ENCODE data around the gene CLIC2.
"Not testable (repeated sequence)": the region's sequence is repeated elsewhere in the genome, so short reads cannot be mapped to it uniquely, and the experiment has no call there.

The CLIC2 gene

DNA sequence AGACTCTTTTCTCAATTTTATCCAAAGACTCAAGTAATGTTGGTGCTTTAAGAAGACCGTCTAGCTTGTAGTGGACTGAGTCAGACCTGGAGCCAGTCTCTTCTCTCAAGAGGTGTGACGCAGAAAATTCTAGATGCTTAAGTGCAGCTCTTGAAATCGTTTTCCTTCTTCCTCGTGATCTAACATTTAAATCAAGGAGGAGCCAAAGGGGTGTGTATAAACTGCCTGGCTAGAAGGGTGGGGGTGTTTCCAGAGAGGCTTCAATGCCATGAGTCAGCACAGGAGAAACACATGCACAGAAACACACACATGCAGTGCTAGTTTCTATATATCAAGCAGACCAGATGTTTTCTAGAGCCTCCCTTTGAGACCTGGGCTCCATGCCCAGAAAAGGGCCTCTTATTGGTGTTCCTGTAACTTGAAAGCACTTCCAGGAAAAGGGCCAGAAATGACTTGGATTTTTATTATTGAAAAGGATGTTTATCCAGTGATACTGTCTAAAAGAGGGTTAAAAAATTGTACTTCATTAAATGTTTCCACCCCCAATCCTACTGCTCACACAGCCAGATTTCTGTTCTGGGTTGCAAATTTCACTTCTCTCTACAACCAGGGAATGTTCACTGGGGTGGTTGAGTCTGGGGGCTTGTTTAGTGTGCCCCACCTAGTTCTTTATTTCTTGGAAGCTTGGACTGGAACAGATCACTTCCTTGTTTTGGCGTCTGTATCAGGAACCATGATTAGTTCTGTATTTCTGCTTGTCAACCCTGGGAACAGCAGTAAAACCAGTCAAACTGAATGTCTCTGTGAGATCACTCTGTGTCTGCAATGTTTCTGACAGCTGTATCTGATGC is at the start of gene CLIC2:
TSS of gene CLIC2 (minus strand) at position 129 of the 851 bp plus-strand sequence. CDS start 187 bp downstream, outside the sequence.
- DNase-seq: no peak

DNA sequence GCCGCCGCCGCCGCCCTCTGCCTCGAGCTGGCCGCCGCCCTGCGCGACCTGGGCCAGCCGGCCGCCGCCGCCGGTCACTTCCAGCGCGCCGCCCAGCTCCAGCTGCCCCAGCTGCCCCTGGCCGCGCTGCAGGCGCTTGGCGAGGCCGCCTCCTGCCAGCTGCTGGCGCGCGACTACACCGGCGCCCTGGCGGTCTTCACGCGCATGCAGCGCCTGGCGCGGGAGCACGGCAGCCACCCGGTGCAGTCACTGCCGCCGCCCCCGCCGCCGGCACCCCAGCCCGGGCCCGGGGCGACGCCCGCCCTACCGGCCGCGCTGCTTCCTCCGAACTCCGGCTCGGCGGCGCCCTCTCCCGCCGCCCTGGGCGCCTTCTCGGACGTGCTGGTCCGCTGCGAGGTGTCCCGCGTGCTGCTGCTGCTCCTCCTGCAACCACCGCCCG is 48.1 kb upstream of the CLIC2 start:
- DNase-seq: not testable (repeated sequence)

DNA sequence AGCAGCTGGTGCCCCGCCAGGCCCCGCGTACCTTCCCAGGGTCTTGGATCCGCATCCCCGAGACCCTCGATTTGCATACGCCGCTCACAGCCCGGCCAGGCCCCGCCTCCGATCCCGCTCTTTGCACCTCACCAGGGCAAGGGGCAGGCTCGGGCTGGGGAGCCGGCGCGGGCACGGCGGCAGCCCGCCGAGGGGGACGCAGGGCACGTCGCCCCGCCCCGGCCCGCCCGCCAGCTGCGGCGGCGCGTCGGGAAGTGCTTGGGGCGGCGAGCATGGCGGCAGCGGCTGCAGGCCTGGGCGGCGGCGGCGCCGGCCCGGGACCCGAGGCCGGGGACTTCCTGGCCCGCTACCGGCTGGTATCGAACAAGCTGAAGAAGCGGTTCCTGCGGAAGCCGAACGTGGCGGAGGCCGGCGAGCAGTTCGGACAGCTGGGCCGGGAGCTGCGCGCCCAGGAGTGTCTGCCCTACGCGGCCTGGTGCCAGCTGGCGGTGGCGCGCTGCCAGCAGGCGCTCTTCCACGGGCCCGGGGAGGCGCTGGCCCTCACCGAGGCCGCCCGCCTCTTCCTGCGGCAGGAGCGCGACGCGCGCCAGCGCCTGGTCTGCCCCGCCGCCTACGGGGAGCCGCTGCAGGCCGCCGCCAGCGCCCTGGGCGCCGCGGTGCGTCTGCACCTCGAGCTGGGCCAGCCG is 47.6 kb upstream of the CLIC2 start, which contains the start of gene F8A2:
TSS of gene F8A2 (plus strand) at position 253 of the 686 bp plus-strand sequence. CDS start at position 273, 20 bp downstream.
- DNase-seq: not testable (repeated sequence)

DNA sequence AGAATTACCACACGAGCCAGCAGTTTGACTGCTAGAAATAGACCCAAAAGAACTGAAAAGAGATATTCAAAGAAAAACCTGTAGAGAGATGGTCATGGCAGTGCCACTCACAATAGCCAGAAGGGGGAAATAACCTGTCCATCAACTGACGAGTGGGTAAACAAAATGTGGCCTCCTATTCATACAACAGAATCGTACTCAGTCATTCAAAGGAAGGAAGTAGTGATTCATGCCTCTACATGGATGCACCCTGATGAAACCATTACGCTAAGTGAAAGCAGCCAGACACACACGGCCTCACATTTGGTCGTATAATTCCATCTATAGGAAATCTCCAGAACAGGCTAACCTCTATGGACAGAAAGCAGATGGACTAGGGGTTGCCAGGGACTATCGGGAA is 45.4 kb upstream of the CLIC2 start:
- DNase-seq: not testable (repeated sequence)

DNA sequence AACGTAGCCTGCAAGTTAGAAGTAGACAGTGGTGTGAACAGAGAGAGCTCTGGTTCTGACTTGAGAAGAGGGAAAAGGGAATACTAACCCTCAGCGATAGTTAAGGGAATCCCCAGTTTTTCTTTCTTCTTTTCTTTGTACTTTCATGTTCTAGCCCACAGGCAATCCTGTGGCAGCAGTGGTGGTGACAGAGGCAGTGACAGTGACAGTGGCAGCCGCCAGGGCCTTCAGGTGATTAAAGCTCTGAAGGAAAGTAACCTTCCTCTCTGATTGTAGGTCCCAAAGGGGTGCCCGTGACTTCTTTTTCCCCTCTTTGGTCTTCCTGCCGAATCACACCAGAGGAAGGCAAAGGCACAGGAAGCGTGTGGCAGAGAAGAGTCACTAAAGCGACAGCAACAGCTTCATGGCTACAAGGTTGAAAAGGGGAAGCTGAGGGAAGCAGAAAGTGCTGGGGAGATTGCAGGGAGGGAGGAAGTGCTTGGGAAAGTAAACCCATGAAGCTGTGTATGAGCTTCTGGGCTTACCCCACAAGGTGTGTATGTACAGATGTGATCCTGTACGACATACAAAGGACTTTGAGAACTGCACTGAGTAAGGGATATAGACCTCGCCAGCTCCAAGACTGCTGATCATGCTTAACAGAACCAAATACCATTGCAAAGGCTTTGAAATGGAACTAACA is 39.5 kb upstream of the CLIC2 start:
- not testable (repeated sequence) for DNase-seq

DNA sequence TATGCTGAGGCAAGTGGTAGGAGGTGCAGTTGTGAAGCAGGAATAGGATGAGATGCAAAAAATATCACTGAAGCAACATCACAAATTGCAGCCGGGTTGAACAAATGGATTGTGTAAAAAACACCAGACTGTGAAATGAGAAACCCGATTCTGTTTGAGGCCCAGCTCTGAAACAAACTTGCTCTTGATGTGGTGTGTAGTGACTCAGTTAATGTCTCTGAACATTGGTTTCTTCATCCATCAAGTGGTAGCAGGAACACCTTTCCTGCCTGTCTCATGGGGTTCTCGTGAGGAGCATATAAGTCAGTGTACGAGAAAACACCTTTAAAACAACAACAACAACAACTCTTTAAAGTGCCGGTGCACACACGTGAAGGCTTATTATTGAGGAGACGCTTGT is 29.3 kb upstream of the CLIC2 start:
- DNase-seq: not testable (repeated sequence)

DNA sequence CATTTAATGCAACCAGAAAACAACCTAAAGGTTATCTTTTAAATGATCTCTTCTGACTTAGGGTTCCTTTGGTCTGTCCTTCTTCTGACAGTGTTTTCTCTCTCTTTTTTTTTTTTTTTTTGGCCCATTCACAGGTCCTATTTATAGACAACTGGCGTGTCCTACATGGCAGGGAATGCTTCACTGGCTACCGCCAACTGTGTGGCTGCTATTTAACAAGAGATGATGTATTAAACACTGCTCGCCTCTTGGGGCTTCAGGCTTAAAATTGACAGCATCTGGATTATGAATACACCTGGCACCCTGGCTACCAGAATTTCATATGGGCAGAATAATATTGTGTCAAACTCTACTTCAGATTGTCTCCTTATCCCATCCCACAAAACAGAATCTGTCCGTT is 15.0 kb upstream of the CLIC2 start:
- not testable (repeated sequence) for DNase-seq

DNA sequence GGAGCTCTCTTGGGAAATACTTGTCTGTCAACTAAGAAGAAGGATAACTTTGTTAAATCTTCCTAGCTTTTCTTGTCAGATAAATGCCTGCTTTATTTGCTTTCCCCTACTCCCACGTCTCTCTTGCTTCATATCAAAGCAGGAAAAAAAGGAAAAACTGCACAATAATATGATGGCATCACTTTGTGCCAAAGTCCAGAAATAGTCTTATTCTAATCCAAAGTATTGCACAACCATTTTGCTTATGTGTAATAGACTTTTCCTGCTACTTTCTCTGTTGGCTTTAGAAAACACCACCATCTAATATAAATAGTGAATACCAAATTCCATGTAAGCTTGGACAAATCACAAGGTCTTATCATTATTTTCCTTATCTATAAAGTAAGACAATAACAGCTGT is 11.3 kb upstream of the CLIC2 start:
- not testable (repeated sequence) for DNase-seq

DNA sequence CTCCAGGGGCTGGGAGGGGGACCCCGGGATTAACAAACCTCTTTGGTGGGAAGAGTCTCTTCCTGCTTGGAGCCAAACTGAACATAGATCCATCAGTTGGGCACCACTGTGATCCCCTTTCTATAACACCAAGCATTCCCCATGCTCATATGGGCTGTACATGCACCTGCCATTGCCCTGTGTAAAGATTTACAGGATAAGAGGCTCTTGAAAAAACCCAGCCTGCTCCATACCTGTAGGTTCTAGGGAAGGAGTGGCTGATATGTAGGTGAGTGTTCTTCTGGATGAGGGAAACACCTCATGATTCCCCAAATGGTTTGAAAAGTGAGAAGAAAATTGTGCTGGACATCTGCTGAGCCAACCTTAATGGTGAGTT is 911 bp upstream of the CLIC2 start:
- DNase-seq: not testable (repeated sequence)

DNA sequence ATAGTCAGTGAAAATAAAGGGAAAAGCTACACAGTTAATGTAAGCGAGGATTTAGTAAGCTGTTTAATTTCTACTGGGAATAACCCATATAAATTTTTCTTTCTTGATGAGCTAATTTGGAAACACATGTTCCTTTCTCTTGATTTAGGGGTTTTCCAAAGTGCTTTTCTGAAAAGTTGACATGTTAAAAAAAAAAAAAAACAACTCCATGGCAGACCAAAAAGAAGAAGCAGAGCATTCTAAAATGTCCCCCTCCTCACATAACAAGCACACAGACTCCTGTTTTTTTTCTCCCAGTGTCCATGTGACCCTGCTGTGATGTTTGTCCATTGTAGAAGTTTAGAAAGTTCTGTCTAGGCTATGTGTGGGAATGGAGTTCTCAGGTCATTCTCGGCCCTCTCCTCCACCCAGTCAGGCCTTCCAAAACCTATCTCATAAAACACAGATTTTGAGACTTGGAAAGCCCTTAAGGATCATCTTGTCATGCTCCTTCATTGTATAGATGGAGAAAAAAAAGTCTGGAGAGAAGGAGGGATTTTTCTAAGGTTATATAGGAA is 792 bp downstream of the CLIC2 start:
- no peak for DNase-seq

DNA sequence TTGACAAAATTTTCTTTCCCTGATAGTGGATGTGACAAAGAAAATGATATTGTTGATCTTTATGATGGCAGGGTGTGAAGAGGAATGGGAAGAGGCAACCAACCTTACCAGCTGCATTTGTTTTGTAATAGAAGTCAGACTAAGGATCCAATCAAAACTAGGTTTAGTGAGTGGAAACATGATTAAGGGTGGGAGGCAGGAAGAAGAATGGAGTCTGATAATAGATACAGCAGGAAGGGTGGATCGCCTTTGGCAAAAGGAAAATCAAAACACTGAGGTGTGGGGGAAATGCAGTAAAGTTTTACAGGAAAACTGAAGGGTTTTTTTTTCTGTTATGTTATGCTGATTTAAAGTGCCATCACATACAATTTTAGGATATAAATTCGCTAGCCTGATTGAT is 3.4 kb downstream of the CLIC2 start:
- DNase-seq: no peak

DNA sequence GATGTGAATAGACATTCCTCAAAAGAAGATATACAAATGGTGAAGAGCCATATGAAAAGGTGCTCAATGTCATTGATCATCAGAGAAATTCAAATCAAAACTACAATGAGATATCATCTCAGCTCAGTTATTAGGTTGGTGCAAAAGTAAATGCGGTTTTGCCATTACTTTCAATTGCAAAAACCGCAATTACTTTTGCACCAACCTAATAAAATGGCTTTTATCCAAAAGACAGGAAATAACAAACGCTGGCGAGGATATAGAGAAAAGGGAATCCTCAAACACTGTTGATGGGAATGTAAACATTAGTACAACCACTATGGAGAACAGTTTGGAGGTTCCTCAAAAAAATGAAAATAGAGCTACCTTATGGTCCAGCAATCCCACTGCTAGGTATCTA is 5.1 kb downstream of the CLIC2 start:
- DNase-seq: no peak

DNA sequence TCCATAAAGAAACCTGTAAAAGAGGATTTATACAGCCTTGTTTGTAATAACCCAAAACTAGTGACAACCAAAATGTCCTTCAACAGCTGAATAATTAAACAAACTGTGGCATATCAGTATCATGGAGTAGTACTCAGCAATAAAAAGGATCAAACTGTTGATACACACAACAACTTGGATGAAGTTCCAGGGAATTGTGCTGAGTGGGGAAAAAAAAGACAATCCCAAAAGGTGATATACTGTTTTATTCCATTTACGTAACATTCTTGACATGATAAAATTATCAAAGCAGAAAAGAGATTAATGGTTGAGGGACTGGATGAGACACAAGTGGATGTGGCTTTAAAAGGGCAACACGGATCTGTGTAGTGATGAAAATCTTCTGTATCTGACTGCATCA is 7.8 kb downstream of the CLIC2 start:
- DNase-seq: no peak

DNA sequence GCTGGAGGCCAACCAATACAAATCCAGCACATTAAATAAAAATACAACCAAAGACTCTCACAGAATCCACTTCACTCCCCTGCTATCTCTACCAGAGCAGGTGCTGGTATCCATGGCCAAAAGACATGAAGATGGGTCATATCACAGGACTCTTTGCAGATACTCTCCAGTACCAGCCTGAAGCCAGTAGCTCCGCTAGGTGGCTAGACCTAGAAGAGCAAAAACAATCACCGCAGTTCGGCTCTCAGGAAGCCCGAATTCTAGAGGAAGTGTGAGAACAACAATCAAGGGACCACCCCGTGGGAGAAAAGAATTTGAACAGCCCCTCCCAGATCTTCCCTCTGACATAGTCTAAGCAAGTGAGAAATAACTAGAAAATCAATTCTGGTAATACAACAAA is 20.2 kb downstream of the CLIC2 start:
- no peak for DNase-seq

DNA sequence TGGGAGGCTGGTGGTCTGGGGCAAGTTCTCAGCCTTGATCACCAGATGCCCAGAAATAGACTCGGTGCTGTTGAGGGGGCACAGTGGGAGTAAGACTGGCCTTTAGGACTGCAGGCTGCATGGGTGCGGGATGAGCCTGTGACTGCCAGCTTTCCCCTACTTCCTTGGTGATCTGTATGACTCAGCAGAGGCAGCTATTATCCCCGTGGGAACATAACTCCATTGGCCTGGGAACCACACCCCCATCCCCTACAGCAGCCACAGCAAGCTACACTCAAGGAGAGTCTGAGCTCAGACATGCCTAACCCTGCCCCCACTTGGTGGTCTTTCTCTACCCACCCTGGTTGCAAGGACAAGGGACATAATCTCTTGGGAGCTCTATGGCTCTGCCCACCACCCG is 20.6 kb downstream of the CLIC2 start:
- DNase-seq: no peak

DNA sequence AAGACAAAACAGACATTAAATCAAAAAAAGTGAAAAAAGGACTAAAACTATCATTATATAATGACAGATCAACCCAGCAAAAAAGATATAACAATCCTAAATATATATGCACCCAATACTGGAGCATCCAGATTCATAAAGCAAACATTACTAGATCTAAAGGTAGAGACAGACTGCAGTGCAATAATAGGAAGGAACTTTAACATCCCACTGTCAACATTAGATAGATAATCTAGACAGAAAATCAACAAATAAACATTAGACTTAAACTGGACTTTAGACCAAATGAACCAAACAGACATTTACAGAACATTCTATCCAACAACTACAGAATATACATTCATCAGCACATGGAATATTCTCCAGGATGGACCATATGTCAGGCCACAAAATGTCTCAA is 40.6 kb downstream of the CLIC2 start:
- no peak for DNase-seq

DNA sequence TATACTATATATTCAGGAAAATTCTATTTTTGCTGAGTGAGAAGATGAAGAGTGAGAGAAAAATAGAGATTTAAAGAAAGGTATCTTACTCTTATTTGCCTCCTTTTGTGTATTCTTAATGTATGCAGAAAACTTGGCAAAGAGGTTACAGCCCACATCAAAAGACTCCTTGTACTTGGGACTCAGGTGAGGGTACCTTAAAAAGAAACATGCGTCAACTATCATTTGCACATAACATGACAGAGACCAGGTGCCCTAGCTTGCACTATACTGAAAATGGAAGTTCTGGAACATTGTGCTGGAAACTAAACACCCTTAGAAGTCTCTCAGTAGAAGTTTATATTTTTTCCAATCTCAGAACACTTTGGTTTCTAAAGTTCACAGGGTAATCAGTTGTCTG is 54.5 kb downstream of the CLIC2 start:
- DNase-seq: no peak

DNA sequence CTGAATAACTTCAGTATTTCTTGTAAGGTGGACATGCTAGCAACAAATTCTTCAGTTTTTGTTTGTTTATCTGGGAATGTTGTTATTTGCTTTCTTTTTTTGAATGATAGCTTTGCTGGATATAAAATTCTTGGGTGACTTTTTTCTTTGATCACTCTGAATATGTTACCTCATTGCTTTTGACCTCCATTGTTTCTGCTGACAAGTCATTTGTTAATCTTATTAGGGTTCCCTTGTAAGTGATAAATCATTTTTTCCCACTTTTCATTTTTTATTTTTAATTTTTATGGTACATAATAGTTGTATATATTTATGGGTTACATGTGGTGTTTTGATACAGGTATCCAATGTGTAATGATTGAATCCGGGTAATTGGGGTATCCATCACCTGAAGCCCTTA is 63.4 kb downstream of the CLIC2 start:
- no peak for DNase-seq

DNA sequence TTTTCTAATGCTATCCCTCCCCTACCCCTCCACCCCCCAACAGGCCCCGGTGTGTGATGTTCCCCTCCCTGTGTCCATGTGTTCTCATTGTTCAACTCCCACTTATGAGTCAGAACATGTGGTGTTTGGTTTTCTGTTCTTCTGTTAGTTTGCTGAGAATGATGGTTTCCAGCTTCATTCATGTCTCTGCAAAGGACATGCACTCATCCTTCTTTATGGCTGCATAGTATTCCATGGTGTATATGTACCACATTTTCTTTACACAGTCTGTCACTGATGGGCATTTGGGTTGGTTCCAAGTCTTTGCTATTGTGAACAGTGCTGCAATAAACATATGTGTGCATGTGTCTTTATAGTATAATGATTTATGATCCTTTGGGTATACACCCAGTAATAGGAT is 66.4 kb downstream of the CLIC2 start:
- DNase-seq: not testable (repeated sequence)

DNA sequence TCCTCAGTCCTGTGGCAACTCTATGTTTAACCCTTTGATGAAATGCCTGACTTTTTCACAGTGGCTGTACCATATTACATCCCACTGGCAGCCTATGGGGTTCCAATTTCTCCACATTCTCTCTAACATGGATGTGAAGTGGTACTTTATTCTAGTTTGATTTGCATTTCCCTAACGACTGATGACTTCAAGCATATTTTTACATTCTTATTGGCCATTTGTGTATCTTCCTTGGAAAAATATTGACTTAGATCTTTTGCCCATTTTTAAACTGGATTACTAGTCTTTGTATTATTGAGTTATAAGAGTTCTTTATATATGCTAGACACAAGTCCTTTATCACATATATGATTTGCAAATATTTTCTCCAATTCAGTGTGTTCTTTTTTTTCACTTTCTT is 68.0 kb downstream of the CLIC2 start:
- DNase-seq: no peak

DNA sequence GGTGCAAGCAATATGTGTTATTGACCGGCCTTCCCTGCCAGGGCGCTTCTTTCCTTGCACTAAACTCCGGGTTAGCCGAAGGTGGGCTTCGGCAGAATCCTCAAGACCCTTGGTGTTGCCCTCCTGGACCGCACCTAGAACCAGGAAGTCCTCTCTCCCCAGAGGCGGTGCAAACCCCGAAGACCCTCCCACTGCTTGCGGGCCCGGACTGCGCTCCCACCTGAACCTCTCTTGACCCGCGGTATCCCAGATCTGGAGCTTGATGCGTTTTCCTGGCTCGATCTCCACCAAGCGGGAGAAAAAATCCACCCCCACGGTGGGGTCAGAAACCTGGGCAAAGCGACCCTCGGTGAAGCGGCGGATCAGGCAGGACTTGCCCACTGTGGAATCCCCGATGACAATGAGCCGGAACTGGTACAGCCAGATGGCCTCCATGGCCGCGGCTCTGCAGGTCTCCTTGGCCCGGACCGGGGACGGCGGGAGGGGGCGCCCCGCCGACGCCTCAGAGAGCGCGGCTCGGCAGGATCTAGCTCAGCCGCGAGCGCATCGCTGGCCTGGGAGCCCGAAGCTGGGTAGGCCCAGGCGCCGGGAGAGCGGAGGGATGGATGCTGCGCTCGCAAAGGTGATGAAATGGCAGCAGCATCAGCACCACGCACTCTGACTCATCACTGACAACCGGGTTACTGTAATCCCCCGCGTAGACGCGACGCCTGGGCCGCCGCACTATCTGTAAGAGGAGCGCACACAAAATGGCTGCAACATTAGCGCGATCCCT is 70.4 kb downstream of the CLIC2 start, which contains the start of gene RAB39B:
TSS of gene RAB39B (minus strand) at position 638 of the 775 bp plus-strand sequence. CDS start at position 435, 203 bp downstream.
- DNase-seq: peak; percentile 92
